Parathyroid adenoma (tissue), 2 donors: ENCODE results near the gene DNAH3.
"Not testable (repeated sequence)": the region's sequence is repeated elsewhere in the genome, so short reads cannot be mapped to it uniquely, and the experiment has no call there.

Source experiments
- H2AFZ ChIP-seq: fragments of 300-600 bp; sonication (generic); one replicate; pipeline ENCODE4 v1.7.0; 2017; ENCODE audit warnings: antibody characterized with exemption, mild to moderate bottlenecking
- H3K27ac ChIP-seq: fragments of 300-600 bp; sonication (generic); one replicate; pipeline ENCODE4 v1.7.0; 2017
- H3K27me3 ChIP-seq: fragments of 300-600 bp; sonication (generic); one replicate; pipeline ENCODE4 v1.7.0; 2017; ENCODE audit warnings: low read length; ENCODE audit not compliant: control insufficient read depth, insufficient read depth
- H3K36me3 ChIP-seq: fragments of 300-600 bp; sonication (generic); one replicate; pipeline ENCODE4 v1.7.0; 2017; ENCODE audit warnings: low read length; ENCODE audit not compliant: control insufficient read depth, insufficient read depth
- H3K4me1 ChIP-seq: fragments of 300-600 bp; sonication (generic); one replicate; pipeline ENCODE4 v1.7.0; 2017; ENCODE audit warnings: control low read depth
- H3K4me2 ChIP-seq: fragments of 300-600 bp; sonication (generic); one replicate; pipeline ENCODE4 v1.7.0; 2017; ENCODE audit warnings: low read length
- H3K4me3 ChIP-seq: fragments of 300-600 bp; sonication (generic); one replicate; pipeline ENCODE4 v1.7.0; 2017; ENCODE audit warnings: low read depth, low read length
- H3K79me2 ChIP-seq: fragments of 300-600 bp; sonication (generic); one replicate; pipeline ENCODE4 v1.7.0; 2017; ENCODE audit warnings: control low read depth
- H3K9ac ChIP-seq: fragments of 300-600 bp; sonication (generic); one replicate; pipeline ENCODE4 v1.7.0; 2017; ENCODE audit warnings: mild to moderate bottlenecking
- H3K9me3 ChIP-seq: fragments of 300-600 bp; sonication (generic); one replicate; pipeline ENCODE4 v1.7.0; 2017; ENCODE audit warnings: low read length; ENCODE audit not compliant: control insufficient read depth
- TF ChIP-seq, protein P1 (sequence below): fragments of 300-600 bp; sonication (generic); IDR thresholded peaks from one replicate; pipeline ENCODE4 v1.7.0; 2017; ENCODE audit warnings: antibody characterized with exemption, mild to moderate bottlenecking
- donor health status: primary hyperparathyroidism.

DNAH3 gene

DNA sequence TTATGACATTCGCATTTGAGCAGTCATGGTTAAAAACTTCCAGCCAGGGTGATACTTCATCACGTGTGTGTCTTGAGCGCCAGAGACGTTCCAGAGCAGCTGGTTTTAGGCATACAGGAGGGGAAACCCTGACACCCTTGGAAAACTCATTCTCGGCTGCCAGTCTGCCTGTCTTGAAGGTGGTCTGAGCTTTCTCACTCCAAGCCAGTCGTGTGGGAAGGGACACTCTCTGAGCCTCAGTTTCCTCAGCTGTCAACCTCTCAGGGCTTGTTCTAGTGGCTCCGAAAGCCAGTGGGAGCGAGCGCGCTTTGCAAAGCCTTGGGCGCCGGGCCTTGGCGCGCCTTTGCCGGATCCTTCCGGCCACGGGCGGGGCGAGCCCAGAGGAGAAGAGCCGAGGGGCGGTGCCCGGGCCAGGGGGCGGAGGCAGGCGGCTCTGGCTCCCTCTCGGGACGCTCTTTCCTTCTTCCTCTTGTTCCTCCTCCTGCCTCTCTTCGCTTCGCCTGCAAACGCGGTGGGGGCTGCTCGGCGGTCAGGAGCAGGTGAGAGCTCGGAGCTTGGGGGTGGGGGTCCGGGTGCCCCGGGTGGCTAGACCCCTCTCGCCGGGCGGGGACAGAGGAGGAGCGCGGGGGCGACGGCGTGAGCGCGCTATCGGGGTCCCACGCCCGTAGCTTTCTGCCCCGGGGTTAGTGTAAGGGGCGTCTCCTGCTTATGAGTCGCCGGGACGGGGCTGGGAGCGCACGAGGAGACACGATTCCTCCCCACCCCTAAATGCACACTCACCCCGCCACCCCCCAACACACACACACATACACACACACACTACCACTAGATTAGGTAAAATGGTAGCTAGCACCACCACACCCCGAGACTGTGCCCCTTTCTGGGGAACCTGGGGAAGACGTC, 7.8 kb upstream of the DNAH3 start, which contains the start of gene LDAF1:
LDAF1 (plus strand) TSS at position 467 of the 903 bp plus-strand sequence. CDS start 2,509 bp downstream, outside the sequence.
- Histone ChIP-seq H3K36me3 (no peaks in the 10 kb centered on the region), H3K9me3 (no peaks in the 10 kb centered on the region), H2AFZ (peak within 1 kb of the TSS; percentile 98), H3K9ac (no peak within 1 kb of the TSS), H3K4me2 (peak within 1 kb of the TSS; percentile 98), H3K4me3 (peak within 1 kb of the TSS; percentile 87), H3K79me2 (no peaks in the 10 kb centered on the region), H3K27me3 (no peaks in the 10 kb centered on the region), H3K27ac (no peak within 1 kb of the TSS), H3K4me1 (peaks cover 6% of the 10 kb centered on the region)
- TF ChIP-seq, protein P1, sequence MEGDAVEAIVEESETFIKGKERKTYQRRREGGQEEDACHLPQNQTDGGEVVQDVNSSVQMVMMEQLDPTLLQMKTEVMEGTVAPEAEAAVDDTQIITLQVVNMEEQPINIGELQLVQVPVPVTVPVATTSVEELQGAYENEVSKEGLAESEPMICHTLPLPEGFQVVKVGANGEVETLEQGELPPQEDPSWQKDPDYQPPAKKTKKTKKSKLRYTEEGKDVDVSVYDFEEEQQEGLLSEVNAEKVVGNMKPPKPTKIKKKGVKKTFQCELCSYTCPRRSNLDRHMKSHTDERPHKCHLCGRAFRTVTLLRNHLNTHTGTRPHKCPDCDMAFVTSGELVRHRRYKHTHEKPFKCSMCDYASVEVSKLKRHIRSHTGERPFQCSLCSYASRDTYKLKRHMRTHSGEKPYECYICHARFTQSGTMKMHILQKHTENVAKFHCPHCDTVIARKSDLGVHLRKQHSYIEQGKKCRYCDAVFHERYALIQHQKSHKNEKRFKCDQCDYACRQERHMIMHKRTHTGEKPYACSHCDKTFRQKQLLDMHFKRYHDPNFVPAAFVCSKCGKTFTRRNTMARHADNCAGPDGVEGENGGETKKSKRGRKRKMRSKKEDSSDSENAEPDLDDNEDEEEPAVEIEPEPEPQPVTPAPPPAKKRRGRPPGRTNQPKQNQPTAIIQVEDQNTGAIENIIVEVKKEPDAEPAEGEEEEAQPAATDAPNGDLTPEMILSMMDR = no peak

- H3K4me1 ChIP-seq = peaks cover 6% of the 10 kb centered on the region
- H3K4me2 ChIP-seq = peak overlapping the region; percentile 98
- H3K9me3 ChIP-seq = no peaks in the 10 kb centered on the region
- no peak overlapping the region for H3K9ac ChIP-seq
- no peak overlapping the region for H3K27ac ChIP-seq
- TF ChIP-seq, protein P1 = no peak
- H3K79me2 ChIP-seq = no peaks in the 10 kb centered on the region
- H3K27me3 ChIP-seq = no peaks in the 10 kb centered on the region
- no peak overlapping the region for H3K4me3 ChIP-seq
- H3K36me3 ChIP-seq = no peaks in the 10 kb centered on the region
- peak overlapping the region; percentile 98 for H2AFZ ChIP-seq
Observed at GRCh38 chr16:21157632-21158031, 7.0 kb upstream of the DNAH3 start.

DNA sequence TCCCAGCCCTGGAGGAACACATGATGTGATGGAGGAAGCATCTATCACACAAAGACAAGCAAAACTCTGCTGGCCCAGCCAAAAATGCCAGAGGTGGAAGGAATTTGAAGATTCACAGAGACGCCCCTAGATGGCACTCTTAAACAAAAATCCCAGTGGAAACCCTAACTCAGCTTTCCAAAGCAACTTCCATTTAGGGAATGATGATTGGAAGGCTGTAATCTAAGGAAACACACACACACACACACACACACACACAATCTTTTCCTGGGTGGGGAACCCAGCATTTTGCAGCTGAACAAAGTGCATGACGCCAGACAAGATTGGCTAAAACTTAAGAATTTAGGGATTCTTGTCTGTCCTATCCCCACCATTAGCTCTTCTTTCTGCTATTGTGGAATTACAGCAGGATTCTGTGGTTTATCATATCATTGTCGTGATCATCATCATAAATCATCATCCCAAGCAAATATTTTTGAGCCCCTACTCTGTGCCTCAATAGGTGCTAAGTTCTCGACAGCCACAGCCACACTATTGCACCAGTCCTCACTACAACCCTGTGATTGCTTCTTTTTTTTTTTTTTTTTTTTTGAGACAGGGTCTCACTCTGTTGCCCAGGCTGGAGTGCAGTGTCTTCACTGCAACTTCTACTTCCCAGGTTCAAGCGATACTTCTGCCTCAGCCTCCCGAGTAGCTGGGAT, 6.3 kb upstream of the DNAH3 start:
- TF ChIP-seq, protein P1 = peak; percentile 62
- Histone ChIP-seq H3K9me3 (no peaks in the 10 kb centered on the region), H3K79me2 (no peaks in the 10 kb centered on the region), H3K4me1 (peaks cover 6% of the 10 kb centered on the region), H2AFZ (no peak overlapping the region), H3K4me2 (no peak overlapping the region), H3K9ac (no peak overlapping the region), H3K4me3 (peak overlapping the region; percentile 24), H3K27ac (no peak overlapping the region), H3K27me3 (no peaks in the 10 kb centered on the region), H3K36me3 (no peaks in the 10 kb centered on the region)

GRCh38 chr16:21156011-21156410, 5.4 kb upstream of the DNAH3 start:
- H2AFZ ChIP-seq, H3K27me3 ChIP-seq, H3K36me3 ChIP-seq, H3K4me2 ChIP-seq, H3K9me3 ChIP-seq, H3K4me3 ChIP-seq, H3K79me2 ChIP-seq, H3K4me1 ChIP-seq, H3K9ac ChIP-seq, H3K27ac ChIP-seq: not testable (repeated sequence)

DNA sequence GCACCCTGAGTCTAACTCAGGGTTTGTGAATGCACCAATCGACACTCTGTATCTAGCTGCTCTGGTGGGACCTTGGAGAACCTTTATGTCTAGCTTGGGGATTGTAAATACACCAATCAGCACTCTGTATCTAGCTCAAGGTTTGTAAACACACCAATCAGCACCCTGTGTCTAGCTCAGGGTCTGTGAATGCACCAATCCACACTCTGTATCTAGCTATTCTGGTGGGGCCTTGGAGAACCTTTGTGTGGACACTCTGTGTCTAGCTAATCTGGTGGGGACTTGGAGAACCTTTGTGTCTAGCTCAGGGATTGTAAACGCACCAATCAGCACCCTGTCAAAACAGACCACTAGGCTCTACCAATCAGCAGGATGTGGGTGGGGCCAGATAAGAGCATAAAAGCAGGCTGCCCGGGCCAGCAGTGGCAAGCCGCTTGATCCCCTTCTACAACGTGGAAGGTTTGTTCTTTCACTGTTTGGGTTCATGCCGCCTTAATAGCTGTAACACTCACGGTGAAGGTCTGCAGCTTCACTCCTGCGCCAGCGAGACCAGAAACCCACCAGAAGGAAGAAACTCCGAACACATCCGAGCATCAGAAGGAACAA, 2.6 kb upstream of the DNAH3 start:
- H3K9me3 ChIP-seq, H3K9ac ChIP-seq, H2AFZ ChIP-seq, H3K79me2 ChIP-seq, H3K36me3 ChIP-seq, H3K4me2 ChIP-seq, H3K27ac ChIP-seq, H3K27me3 ChIP-seq, H3K4me3 ChIP-seq: not testable (repeated sequence)
- H3K4me1 ChIP-seq = peaks cover 11% of the 10 kb centered on the region

GRCh38 chr16:21152160-21153030, 1.7 kb upstream of the DNAH3 start:
- not testable (repeated sequence) for H3K27ac ChIP-seq, H3K4me1 ChIP-seq, H3K9me3 ChIP-seq, H3K4me2 ChIP-seq, H2AFZ ChIP-seq, H3K9ac ChIP-seq, H3K4me3 ChIP-seq, H3K79me2 ChIP-seq, H3K27me3 ChIP-seq, H3K36me3 ChIP-seq
